MCF 10A (cell line): ENCODE data around the gene PGP. TPM values are rescaled to one million over a fixed set of nuclear protein-coding genes. Genes with fewer than 3 reads are reported as not detected.

ENCODE experiments used
- BruUV-seq: library from RNA; stranded (reverse); fragments of 400-500 nt; replicated peaks from 2 replicates; lab custom pipeline; 2021; lab: Mats Ljungman, UMichigan
- CTCF ChIA-PET: fragments of 300-600 bp; sonication (Branson Sonifier 250); formaldehyde crosslinking; extraction: SDS; loops from one replicate; lab custom pipeline; 2021; ENCODE audit warnings: antibody characterized with exemption, inconsistent platforms; lab: Yijun Ruan, JAX
- POLR2A ChIA-PET: fragments of 300-600, 350-650 bp; sonication (Branson Sonifier 250); formaldehyde crosslinking; extraction: SDS; loops from one replicate; lab custom pipeline; 2020; ENCODE audit warnings: antibody characterized with exemption, inconsistent platforms; lab: Yijun Ruan, JAX
- DNase-seq: peaks from one replicate; pipeline ENCODE4 v3.0.0-alpha.2; 2018; ENCODE audit not compliant: unreplicated experiment
- H3K27ac Mint-ChIP-seq: one replicate; pipeline ENCODE4 v1.8.0; 2022; ENCODE audit warnings: mild to moderate bottlenecking, low read depth, mixed read lengths; ENCODE audit not compliant: unreplicated experiment
- H3K27me3 Mint-ChIP-seq: one replicate; pipeline ENCODE4 v1.8.0; 2022; ENCODE audit warnings: mixed read lengths; ENCODE audit not compliant: insufficient read depth, unreplicated experiment
- H3K36me3 Mint-ChIP-seq: one replicate; pipeline ENCODE4 v1.8.0; 2022; ENCODE audit warnings: mild to moderate bottlenecking, moderate library complexity, mixed read lengths; ENCODE audit not compliant: insufficient read depth, unreplicated experiment
- H3K4me1 Mint-ChIP-seq: one replicate; pipeline ENCODE4 v1.8.0; 2022; ENCODE audit warnings: mixed read lengths; ENCODE audit not compliant: insufficient read depth, unreplicated experiment
- H3K4me3 Mint-ChIP-seq: one replicate; pipeline ENCODE4 v1.8.0; 2022; ENCODE audit warnings: mild to moderate bottlenecking, moderate library complexity, mixed read lengths; ENCODE audit not compliant: unreplicated experiment
- H3K9me3 Mint-ChIP-seq: one replicate; pipeline ENCODE4 v1.8.0; 2022; ENCODE audit warnings: mixed read lengths; ENCODE audit not compliant: unreplicated experiment
- CTCF ChIP-seq: fragments of 200-600 bp; IDR thresholded peaks from one replicate; pipeline ENCODE4 v1.8.0; 2022; ENCODE audit warnings: antibody characterized with exemption, mild to moderate bottlenecking; ENCODE audit not compliant: unreplicated experiment
- intact Hi-C: fragments of 100-400 bp; cut with micrococcal nuclease; formaldehyde crosslinking; loops from 2 replicates; pipeline ENCODE4 v1.14.1; 2022
- total RNA-seq: library from RNA; stranded (reverse); gene quantifications from 2 replicates; pipeline ENCODE4 v1.2.3, GENCODE V29; 2022

PGP gene
- total RNA-seq, 1 experiment from 2014 or later: 12.0 TPM

- TF ChIP-seq CTCF: no peak
- H3K27ac Mint-ChIP-seq: no peak overlapping the region
- peaks cover 5% of the 10 kb centered on the region for H3K4me1 Mint-ChIP-seq
- DNase-seq: no peak
- no peaks in the 10 kb centered on the region for H3K9me3 Mint-ChIP-seq
- no TSS peak for BruUV-seq
- ChIA-PET CTCF (no interaction called here), POLR2A (interaction anchor here (1.3 kb wide), 1 partner anchor 12 kb away, joined by 3 read pairs; no protein-coding TSS in a partner anchor)
- intact Hi-C loops: no loop called here
- H3K36me3 Mint-ChIP-seq: no peaks in the 10 kb centered on the region
- no peaks in the 10 kb centered on the region for H3K27me3 Mint-ChIP-seq
- H3K4me3 Mint-ChIP-seq: no peak overlapping the region
Measured at GRCh38 chr16:2186505-2186904, 28.1 kb downstream of the PGP start.

- CTCF ChIA-PET: no interaction called here
- no peaks in the 10 kb centered on the region for H3K36me3 Mint-ChIP-seq
- no peak for TF ChIP-seq CTCF
- intact Hi-C loops: no loop called here
- H3K4me1 Mint-ChIP-seq: peaks cover 5% of the 10 kb centered on the region
- POLR2A ChIA-PET: interaction anchor here (1.3 kb wide), 1 partner anchor 11 kb away, joined by 3 read pairs; no protein-coding TSS in a partner anchor
- no peak overlapping the region for H3K27ac Mint-ChIP-seq
- no peaks in the 10 kb centered on the region for H3K9me3 Mint-ChIP-seq
- H3K4me3 Mint-ChIP-seq: no peak overlapping the region
- DNase-seq: no peak
- BruUV-seq: no TSS peak
- no peaks in the 10 kb centered on the region for H3K27me3 Mint-ChIP-seq
Measured at GRCh38 chr16:2186064-2186463, 28.6 kb downstream of the PGP start.

GRCh38 chr16:2184962-2185361 is 29.7 kb downstream of the PGP start:
- no peaks in the 10 kb centered on the region for H3K36me3 Mint-ChIP-seq
- CTCF ChIA-PET: interaction anchor here (1.2 kb wide), 1 partner anchor 10 kb away, joined by 4 read pairs; no protein-coding TSS in a partner anchor
- POLR2A ChIA-PET: interaction anchor here (0.6 to 1.3 kb wide), 3 partner anchors 10 to 212 kb away, joined by 3 to 6 read pairs (median 3); no protein-coding TSS in a partner anchor
- H3K9me3 Mint-ChIP-seq: no peaks in the 10 kb centered on the region
- intact Hi-C loops: no loop called here
- no peak for TF ChIP-seq CTCF
- H3K27me3 Mint-ChIP-seq: no peaks in the 10 kb centered on the region
- BruUV-seq: no TSS peak
- H3K4me1 Mint-ChIP-seq: peaks cover 5% of the 10 kb centered on the region
- H3K27ac Mint-ChIP-seq: no peak overlapping the region
- DNase-seq: no peak
- H3K4me3 Mint-ChIP-seq: no peak overlapping the region

GRCh38 chr16:2184346-2184745 is 30.3 kb downstream of the PGP start:
- peaks cover 3% of the 10 kb centered on the region for H3K36me3 Mint-ChIP-seq
- H3K4me1 Mint-ChIP-seq: peaks cover 5% of the 10 kb centered on the region
- H3K27me3 Mint-ChIP-seq: no peaks in the 10 kb centered on the region
- intact Hi-C loops: no loop called here
- no peak for TF ChIP-seq CTCF
- no peaks in the 10 kb centered on the region for H3K9me3 Mint-ChIP-seq
- BruUV-seq: no TSS peak
- no peak for DNase-seq
- H3K4me3 Mint-ChIP-seq: no peak overlapping the region
- CTCF ChIA-PET: interaction anchor here (1.2 kb wide), 1 partner anchor 11 kb away, joined by 4 read pairs; no protein-coding TSS in a partner anchor
- POLR2A ChIA-PET: interaction anchor here (0.6 kb wide), 1 partner anchor 23 kb away, joined by 6 read pairs; no protein-coding TSS in a partner anchor
- no peak overlapping the region for H3K27ac Mint-ChIP-seq
